Ovary (tissue), 3 donors: ENCODE measurements around the gene DEDD2.

Experiments used
- EP300 ChIP-seq: sonication (generic); formaldehyde crosslinking; IDR thresholded peaks from one replicate; pipeline ENCODE4 v1.6.1; 2017; ENCODE audit warnings: antibody characterized with exemption
- POLR2A ChIP-seq: fragments of 450-650 bp; IDR thresholded peaks from one replicate; pipeline ENCODE4 v1.6.1; 2017; ENCODE audit warnings: antibody characterized with exemption, mild to moderate bottlenecking, moderate library complexity
- TF ChIP-seq, protein P1 (sequence below), 3 donors: fragments of 450-650 bp in 2 of 3; fragments of 200-600 bp in 1 of 3; IDR thresholded peaks; one replicate each; pipeline versions ENCODE4 v1.5.1 to v1.8.0; 2016 to 2022; ENCODE audit warnings: antibody characterized with exemption in 3 of 3, mild to moderate bottlenecking in 1 of 3
- donor health status: DM: no; HTN: no; CAD: no.

DNA sequence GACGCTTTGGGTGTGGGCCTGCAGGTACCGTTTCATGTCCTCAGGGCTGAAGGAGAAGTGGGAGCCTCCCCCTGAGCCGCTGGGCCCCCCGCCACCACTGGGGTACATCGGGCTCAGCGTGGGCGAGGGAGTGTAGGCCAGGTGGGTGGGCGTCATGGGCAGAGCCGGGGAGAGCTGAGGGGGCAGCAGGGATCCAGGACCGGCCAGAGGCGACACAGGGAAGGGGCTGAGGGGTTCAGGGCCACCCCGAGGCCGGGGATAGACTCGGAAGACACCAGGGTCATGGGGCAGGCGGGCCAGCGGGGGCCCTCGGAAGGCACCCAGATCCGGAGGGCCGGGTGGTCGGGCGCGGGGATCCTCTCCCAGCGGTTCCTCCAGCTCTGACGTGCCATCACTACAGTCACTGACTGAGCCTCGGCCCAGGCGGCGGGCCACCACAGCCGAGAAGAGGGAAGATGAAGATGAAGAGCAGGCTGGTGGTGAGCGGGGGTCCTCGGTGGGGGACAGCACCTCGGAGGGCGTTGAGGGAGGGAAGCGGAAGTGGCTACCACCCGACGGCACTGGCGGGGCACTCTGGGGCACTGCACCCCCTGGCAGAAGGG, 31.8 kb upstream of the DEDD2 start:
- TF ChIP-seq POLR2A (no peak), EP300 (no peak)
- TF ChIP-seq, protein P1, sequence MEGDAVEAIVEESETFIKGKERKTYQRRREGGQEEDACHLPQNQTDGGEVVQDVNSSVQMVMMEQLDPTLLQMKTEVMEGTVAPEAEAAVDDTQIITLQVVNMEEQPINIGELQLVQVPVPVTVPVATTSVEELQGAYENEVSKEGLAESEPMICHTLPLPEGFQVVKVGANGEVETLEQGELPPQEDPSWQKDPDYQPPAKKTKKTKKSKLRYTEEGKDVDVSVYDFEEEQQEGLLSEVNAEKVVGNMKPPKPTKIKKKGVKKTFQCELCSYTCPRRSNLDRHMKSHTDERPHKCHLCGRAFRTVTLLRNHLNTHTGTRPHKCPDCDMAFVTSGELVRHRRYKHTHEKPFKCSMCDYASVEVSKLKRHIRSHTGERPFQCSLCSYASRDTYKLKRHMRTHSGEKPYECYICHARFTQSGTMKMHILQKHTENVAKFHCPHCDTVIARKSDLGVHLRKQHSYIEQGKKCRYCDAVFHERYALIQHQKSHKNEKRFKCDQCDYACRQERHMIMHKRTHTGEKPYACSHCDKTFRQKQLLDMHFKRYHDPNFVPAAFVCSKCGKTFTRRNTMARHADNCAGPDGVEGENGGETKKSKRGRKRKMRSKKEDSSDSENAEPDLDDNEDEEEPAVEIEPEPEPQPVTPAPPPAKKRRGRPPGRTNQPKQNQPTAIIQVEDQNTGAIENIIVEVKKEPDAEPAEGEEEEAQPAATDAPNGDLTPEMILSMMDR (IDR thresholded peaks at IDR 0.05), result no peak
